Effector memory CD4-positive, alpha-beta T cell (primary cell): ENCODE results near the gene LTBP1.

Experiments
- DNase-seq, 3 donors: peaks; one replicate each; pipeline ENCODE4 v3.0.0-alpha.2; 2020
- H3K27ac ChIP-seq: 2 replicates; pipeline ENCODE4 v1.7.0; 2013; ENCODE audit warnings: mild to moderate bottlenecking, low read length, moderate library complexity; ENCODE audit not compliant: insufficient read depth, poor library complexity, severe bottlenecking
- H3K27me3 ChIP-seq: replicated peaks from 2 replicates; pipeline ENCODE4 v1.7.0; 2013; ENCODE audit warnings: mild to moderate bottlenecking, low read length; ENCODE audit not compliant: insufficient read depth, control insufficient read depth, poor library complexity, severe bottlenecking
- H3K36me3 ChIP-seq: 2 replicates; pipeline ENCODE4 v1.7.0; 2013; ENCODE audit warnings: mild to moderate bottlenecking, low read length, moderate library complexity; ENCODE audit not compliant: control insufficient read depth, insufficient read depth
- H3K4me1 ChIP-seq: 2 replicates; pipeline ENCODE4 v1.7.0; 2013; ENCODE audit warnings: low read length, mild to moderate bottlenecking; ENCODE audit not compliant: control insufficient read depth, insufficient read depth, poor library complexity, severe bottlenecking
- H3K4me3 ChIP-seq: 2 replicates; pipeline ENCODE4 v1.7.0; 2013; ENCODE audit warnings: low read length, low read depth, mild to moderate bottlenecking; ENCODE audit not compliant: insufficient read depth, poor library complexity, severe bottlenecking
- H3K9me3 ChIP-seq: 2 replicates; pipeline ENCODE4 v1.7.0; 2013; ENCODE audit warnings: mild to moderate bottlenecking, low read length, moderate library complexity; ENCODE audit not compliant: control insufficient read depth

LTBP1 gene

GRCh38 chr2:33115728-33116127 lies 169.0 kb downstream of the LTBP1 start:
- Histone ChIP-seq H3K36me3 (no peaks in the 10 kb centered on the region), H3K4me1 (no peaks in the 10 kb centered on the region), H3K4me3 (no peak overlapping the region), H3K27ac (no peak overlapping the region), H3K27me3 (no peaks in the 10 kb centered on the region), H3K9me3 (no peaks in the 10 kb centered on the region)
- no peak for DNase-seq

GRCh38 chr2:33116799-33117198 lies 170.0 kb downstream of the LTBP1 start:
- Histone ChIP-seq H3K4me3 (no peak overlapping the region), H3K27me3 (no peaks in the 10 kb centered on the region), H3K4me1 (no peaks in the 10 kb centered on the region), H3K36me3 (no peaks in the 10 kb centered on the region), H3K9me3 (no peaks in the 10 kb centered on the region), H3K27ac (no peak overlapping the region)
- no peak for DNase-seq

- Histone ChIP-seq H3K27ac (no peak overlapping the region), H3K36me3 (no peaks in the 10 kb centered on the region), H3K4me3 (no peak overlapping the region), H3K9me3 (no peaks in the 10 kb centered on the region), H3K4me1 (no peaks in the 10 kb centered on the region), H3K27me3 (no peaks in the 10 kb centered on the region)
- DNase-seq: no peak
Measured at GRCh38 chr2:33118651-33119050, 171.9 kb downstream of the LTBP1 start.

GRCh38 chr2:33121416-33121815 lies 174.7 kb downstream of the LTBP1 start:
- H3K36me3 ChIP-seq: no peaks in the 10 kb centered on the region
- no peaks in the 10 kb centered on the region for H3K9me3 ChIP-seq
- H3K27ac ChIP-seq: no peak overlapping the region
- no peak overlapping the region for H3K4me3 ChIP-seq
- no peaks in the 10 kb centered on the region for H3K4me1 ChIP-seq
- H3K27me3 ChIP-seq: no peaks in the 10 kb centered on the region
- no peak for DNase-seq

- no peaks in the 10 kb centered on the region for H3K9me3 ChIP-seq
- H3K4me1 ChIP-seq: no peaks in the 10 kb centered on the region
- no peak overlapping the region for H3K27ac ChIP-seq
- DNase-seq: no peak
- H3K36me3 ChIP-seq: no peaks in the 10 kb centered on the region
- no peaks in the 10 kb centered on the region for H3K27me3 ChIP-seq
- no peak overlapping the region for H3K4me3 ChIP-seq
Measured at GRCh38 chr2:33121925-33122324, 175.2 kb downstream of the LTBP1 start.

- no peak for DNase-seq
- Histone ChIP-seq H3K4me3 (no peak overlapping the region), H3K36me3 (no peaks in the 10 kb centered on the region), H3K27ac (no peak overlapping the region), H3K4me1 (no peaks in the 10 kb centered on the region), H3K9me3 (no peaks in the 10 kb centered on the region), H3K27me3 (no peaks in the 10 kb centered on the region)
Measured at GRCh38 chr2:33122726-33123125, 176.0 kb downstream of the LTBP1 start.

- Histone ChIP-seq H3K9me3 (no peaks in the 10 kb centered on the region), H3K4me3 (no peak overlapping the region), H3K27me3 (no peaks in the 10 kb centered on the region), H3K27ac (no peak overlapping the region), H3K36me3 (no peaks in the 10 kb centered on the region), H3K4me1 (no peaks in the 10 kb centered on the region)
- no peak for DNase-seq
Measured at GRCh38 chr2:33123216-33123615, 176.5 kb downstream of the LTBP1 start.

- Histone ChIP-seq H3K9me3 (no peaks in the 10 kb centered on the region), H3K4me3 (no peak overlapping the region), H3K27me3 (no peaks in the 10 kb centered on the region), H3K27ac (no peak overlapping the region), H3K4me1 (no peaks in the 10 kb centered on the region), H3K36me3 (no peaks in the 10 kb centered on the region)
- DNase-seq: no peak
Measured at GRCh38 chr2:33126552-33126951, 179.8 kb downstream of the LTBP1 start.

GRCh38 chr2:33126958-33127357 lies 180.2 kb downstream of the LTBP1 start:
- H3K27ac ChIP-seq: no peak overlapping the region
- no peaks in the 10 kb centered on the region for H3K36me3 ChIP-seq
- H3K4me1 ChIP-seq: no peaks in the 10 kb centered on the region
- H3K27me3 ChIP-seq: no peaks in the 10 kb centered on the region
- H3K4me3 ChIP-seq: no peak overlapping the region
- no peaks in the 10 kb centered on the region for H3K9me3 ChIP-seq
- no peak for DNase-seq

- no peak overlapping the region for H3K4me3 ChIP-seq
- H3K36me3 ChIP-seq: no peaks in the 10 kb centered on the region
- H3K27me3 ChIP-seq: no peaks in the 10 kb centered on the region
- H3K9me3 ChIP-seq: no peaks in the 10 kb centered on the region
- DNase-seq: no peak
- no peak overlapping the region for H3K27ac ChIP-seq
- H3K4me1 ChIP-seq: no peaks in the 10 kb centered on the region
Measured at GRCh38 chr2:33129263-33130053, 182.7 kb downstream of the LTBP1 start.
